Peyer's patch (tissue), 4 donors: ENCODE measurements around the gene PHYKPL.

Source experiments
- POLR2A ChIP-seq, 2 donors: fragments of 450-650 bp; IDR thresholded peaks; one replicate each; pipeline ENCODE4 v1.5.1; 2017; ENCODE audit warnings: antibody characterized with exemption in 2 of 2, mild to moderate bottlenecking in 2 of 2, moderate library complexity in 2 of 2
- TF ChIP-seq, protein P1 (sequence below), 6 experiments: fragments of 450-650 bp in 4 of 6; fragments of 200-600 bp in 2 of 6; sonication (generic) in 1 of 6; IDR thresholded peaks; one replicate each; pipeline ENCODE4 v1.5.1; 2017 to 2019; ENCODE audit warnings: antibody characterized with exemption in 6 of 6, mild to moderate bottlenecking in 3 of 6, moderate library complexity in 1 of 6

DNA sequence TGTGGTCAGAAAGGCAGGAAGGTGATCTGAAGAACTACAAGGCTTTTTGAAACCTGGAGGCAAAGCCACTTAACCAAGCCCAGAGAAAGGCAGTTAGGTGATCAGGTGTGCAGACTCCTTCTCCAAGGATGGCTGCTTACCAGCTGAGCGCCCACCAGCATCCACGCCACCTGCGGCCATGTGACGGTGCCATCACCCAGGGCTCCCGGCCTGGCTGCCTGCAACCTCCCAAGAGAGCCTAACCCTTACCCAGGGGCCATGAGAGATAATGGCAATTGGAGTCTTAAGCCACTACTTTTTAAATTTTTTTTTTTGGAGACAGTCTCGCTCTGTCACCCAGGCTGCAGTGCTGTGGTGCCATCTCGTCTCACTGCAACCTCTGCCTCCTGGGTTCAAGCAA lies 33.1 kb upstream of the PHYKPL start:
- TF ChIP-seq, protein P1, sequence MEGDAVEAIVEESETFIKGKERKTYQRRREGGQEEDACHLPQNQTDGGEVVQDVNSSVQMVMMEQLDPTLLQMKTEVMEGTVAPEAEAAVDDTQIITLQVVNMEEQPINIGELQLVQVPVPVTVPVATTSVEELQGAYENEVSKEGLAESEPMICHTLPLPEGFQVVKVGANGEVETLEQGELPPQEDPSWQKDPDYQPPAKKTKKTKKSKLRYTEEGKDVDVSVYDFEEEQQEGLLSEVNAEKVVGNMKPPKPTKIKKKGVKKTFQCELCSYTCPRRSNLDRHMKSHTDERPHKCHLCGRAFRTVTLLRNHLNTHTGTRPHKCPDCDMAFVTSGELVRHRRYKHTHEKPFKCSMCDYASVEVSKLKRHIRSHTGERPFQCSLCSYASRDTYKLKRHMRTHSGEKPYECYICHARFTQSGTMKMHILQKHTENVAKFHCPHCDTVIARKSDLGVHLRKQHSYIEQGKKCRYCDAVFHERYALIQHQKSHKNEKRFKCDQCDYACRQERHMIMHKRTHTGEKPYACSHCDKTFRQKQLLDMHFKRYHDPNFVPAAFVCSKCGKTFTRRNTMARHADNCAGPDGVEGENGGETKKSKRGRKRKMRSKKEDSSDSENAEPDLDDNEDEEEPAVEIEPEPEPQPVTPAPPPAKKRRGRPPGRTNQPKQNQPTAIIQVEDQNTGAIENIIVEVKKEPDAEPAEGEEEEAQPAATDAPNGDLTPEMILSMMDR (IDR thresholded peaks at IDR 0.05): no peak
- no peak for TF ChIP-seq POLR2A (IDR thresholded peaks at IDR 0.05)
